Keratinocyte (primary cell): ENCODE data around the gene CBLB.

Experiments used
- EZH2 ChIP-seq: IDR thresholded peaks from one replicate; pipeline ENCODE4 v1.6.1; 2012; ENCODE audit warnings: inconsistent platforms, mild to moderate bottlenecking, low read length, moderate library complexity
- TF ChIP-seq, protein P1 (sequence below), 3 experiments: IDR thresholded peaks in 1 of 3; conservative IDR thresholded peaks in 1 of 3; optimal IDR thresholded peaks in 1 of 3; 2 replicates in 2 of 3; 3 replicates in 1 of 3; pipeline versions ENCODE3 to v1.5.1; 2011; ENCODE audit warnings: low read length in 3 of 3, mild to moderate bottlenecking in 3 of 3, moderate library complexity in 2 of 3, control low read depth in 1 of 3, inconsistent platforms in 1 of 3; ENCODE audit not compliant: insufficient read depth in 2 of 3; ENCODE audit errors: extremely low read depth in 1 of 3

DNA sequence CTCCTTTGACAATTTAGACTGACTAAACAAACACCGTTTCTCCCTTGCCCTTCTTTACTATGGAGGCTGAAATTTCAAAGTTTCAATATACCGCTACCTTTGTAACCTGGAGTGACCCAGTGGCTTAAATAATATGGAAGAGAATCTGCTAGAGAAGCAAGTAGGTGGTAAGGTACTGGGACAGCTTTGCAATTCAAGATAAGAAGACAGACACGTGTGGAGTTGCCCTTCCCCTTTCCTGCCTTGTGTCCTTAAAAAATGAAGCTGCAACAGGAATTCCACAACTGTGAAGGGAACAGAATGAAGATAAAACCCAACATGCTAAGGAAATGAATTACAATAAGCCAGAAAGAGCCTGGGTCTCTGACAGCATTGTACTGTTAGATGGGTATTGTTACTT, 26.4 kb downstream of the CBLB start:
- TF ChIP-seq, protein P1, sequence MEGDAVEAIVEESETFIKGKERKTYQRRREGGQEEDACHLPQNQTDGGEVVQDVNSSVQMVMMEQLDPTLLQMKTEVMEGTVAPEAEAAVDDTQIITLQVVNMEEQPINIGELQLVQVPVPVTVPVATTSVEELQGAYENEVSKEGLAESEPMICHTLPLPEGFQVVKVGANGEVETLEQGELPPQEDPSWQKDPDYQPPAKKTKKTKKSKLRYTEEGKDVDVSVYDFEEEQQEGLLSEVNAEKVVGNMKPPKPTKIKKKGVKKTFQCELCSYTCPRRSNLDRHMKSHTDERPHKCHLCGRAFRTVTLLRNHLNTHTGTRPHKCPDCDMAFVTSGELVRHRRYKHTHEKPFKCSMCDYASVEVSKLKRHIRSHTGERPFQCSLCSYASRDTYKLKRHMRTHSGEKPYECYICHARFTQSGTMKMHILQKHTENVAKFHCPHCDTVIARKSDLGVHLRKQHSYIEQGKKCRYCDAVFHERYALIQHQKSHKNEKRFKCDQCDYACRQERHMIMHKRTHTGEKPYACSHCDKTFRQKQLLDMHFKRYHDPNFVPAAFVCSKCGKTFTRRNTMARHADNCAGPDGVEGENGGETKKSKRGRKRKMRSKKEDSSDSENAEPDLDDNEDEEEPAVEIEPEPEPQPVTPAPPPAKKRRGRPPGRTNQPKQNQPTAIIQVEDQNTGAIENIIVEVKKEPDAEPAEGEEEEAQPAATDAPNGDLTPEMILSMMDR (optimal IDR thresholded peaks at IDR 0.05 in 1 of 3, IDR thresholded peaks at IDR 0.05 in 1 of 3, conservative IDR thresholded peaks at IDR 0.05 in 1 of 3; ENCODE audit: extremely low read depth in 1 of 3, insufficient read depth in 2 of 3, low read length in 3 of 3) = no peak
- TF ChIP-seq EZH2 = no peak
